Mesothelial cell of epicardium (in vitro differentiated cells): ENCODE data around the gene CAPRIN2. TPM values are rescaled to one million over a fixed set of nuclear protein-coding genes. Genes with fewer than 3 reads are reported as not detected.

Experiments used
- DNase-seq, 2 experiments: peaks; one replicate each; pipeline ENCODE4 v3.0.0; 2021; ENCODE audit warnings: low spot score in 2 of 2; ENCODE audit not compliant: unreplicated experiment in 2 of 2
- H3K27ac Mint-ChIP-seq: 2 replicates; pipeline ENCODE4 v1.8.0; 2021; ENCODE audit warnings: mixed read lengths
- H3K27me3 Mint-ChIP-seq: 2 replicates; pipeline ENCODE4 v1.8.0; 2021; ENCODE audit warnings: low read depth, mixed read lengths
- H3K36me3 Mint-ChIP-seq: 2 replicates; pipeline ENCODE4 v1.8.0; 2021; ENCODE audit warnings: mixed read lengths
- H3K4me1 Mint-ChIP-seq: 2 replicates; pipeline ENCODE4 v1.8.0; 2021; ENCODE audit warnings: mixed read lengths
- H3K4me3 Mint-ChIP-seq: 2 replicates; pipeline ENCODE4 v1.8.0; 2021; ENCODE audit warnings: mild to moderate bottlenecking, moderate library complexity, mixed read lengths
- H3K9me3 Mint-ChIP-seq: 2 replicates; pipeline ENCODE4 v1.8.0; 2021; ENCODE audit warnings: mixed read lengths
- total RNA-seq: library from RNA; stranded (reverse); gene quantifications from 3 replicates; pipeline ENCODE4 v1.2.1, GENCODE V29; 2021
- TF ChIP-seq, protein P1 (sequence below): fragments of 200-600 bp; sonication (generic); IDR thresholded peaks from one replicate; pipeline ENCODE4 v1.5.0; 2021; ENCODE audit warnings: antibody characterized with exemption; ENCODE audit not compliant: unreplicated experiment

The CAPRIN2 gene, protein sequence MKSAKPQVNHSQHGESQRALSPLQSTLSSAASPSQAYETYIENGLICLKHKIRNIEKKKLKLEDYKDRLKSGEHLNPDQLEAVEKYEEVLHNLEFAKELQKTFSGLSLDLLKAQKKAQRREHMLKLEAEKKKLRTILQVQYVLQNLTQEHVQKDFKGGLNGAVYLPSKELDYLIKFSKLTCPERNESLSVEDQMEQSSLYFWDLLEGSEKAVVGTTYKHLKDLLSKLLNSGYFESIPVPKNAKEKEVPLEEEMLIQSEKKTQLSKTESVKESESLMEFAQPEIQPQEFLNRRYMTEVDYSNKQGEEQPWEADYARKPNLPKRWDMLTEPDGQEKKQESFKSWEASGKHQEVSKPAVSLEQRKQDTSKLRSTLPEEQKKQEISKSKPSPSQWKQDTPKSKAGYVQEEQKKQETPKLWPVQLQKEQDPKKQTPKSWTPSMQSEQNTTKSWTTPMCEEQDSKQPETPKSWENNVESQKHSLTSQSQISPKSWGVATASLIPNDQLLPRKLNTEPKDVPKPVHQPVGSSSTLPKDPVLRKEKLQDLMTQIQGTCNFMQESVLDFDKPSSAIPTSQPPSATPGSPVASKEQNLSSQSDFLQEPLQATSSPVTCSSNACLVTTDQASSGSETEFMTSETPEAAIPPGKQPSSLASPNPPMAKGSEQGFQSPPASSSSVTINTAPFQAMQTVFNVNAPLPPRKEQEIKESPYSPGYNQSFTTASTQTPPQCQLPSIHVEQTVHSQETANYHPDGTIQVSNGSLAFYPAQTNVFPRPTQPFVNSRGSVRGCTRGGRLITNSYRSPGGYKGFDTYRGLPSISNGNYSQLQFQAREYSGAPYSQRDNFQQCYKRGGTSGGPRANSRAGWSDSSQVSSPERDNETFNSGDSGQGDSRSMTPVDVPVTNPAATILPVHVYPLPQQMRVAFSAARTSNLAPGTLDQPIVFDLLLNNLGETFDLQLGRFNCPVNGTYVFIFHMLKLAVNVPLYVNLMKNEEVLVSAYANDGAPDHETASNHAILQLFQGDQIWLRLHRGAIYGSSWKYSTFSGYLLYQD
- total RNA-seq: 40.5 to 41.8 TPM (median 41.4 TPM) in 3 replicates

DNA sequence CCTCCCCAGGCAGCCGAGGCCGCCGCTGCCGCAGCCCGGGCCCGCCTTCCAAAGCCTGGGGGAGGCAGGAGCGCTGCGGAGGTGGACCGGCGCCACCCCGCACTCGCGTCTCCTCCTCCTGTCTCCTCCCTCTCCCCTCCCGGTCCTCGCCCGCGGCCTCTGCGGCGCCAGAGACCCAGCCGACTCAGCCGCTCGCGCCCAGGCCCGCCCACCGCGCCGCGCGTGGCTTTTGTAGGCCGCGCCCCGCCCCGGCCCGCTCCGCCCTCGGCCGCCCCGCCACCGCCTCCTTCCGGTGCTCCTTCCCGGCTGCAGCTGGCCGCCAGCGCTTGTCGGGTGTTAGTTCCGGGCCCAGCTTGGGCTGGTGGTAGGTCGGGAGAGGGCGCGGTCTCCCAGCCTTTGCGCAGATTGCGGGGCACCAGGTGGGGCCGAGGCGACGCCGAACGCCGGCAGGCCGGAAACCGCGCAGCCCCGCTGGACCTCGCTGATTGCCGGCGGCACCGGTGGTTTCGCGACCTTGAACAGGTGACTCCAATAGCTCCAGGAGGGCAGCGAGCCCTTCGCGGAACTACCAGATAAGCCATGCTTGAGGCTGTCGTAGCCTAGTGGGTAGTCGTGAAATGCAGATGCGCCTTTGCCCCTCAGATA, at the start of gene CAPRIN2:
Gene CAPRIN2 (minus strand): TSS at position 202 of the 645 bp plus-strand sequence. CDS start 1,431 bp downstream, outside the sequence.
- Mint-ChIP-seq H3K36me3 (no peaks in the 10 kb centered on the region), H3K27me3 (no peaks in the 10 kb centered on the region), H3K4me1 (peaks cover 43% of the 10 kb centered on the region), H3K27ac (peak within 1 kb of the TSS; percentile 94), H3K9me3 (no peaks in the 10 kb centered on the region), H3K4me3 (peak within 1 kb of the TSS; percentile 93)
- DNase-seq: peak; percentile 84 to 93
- TF ChIP-seq, protein P1, sequence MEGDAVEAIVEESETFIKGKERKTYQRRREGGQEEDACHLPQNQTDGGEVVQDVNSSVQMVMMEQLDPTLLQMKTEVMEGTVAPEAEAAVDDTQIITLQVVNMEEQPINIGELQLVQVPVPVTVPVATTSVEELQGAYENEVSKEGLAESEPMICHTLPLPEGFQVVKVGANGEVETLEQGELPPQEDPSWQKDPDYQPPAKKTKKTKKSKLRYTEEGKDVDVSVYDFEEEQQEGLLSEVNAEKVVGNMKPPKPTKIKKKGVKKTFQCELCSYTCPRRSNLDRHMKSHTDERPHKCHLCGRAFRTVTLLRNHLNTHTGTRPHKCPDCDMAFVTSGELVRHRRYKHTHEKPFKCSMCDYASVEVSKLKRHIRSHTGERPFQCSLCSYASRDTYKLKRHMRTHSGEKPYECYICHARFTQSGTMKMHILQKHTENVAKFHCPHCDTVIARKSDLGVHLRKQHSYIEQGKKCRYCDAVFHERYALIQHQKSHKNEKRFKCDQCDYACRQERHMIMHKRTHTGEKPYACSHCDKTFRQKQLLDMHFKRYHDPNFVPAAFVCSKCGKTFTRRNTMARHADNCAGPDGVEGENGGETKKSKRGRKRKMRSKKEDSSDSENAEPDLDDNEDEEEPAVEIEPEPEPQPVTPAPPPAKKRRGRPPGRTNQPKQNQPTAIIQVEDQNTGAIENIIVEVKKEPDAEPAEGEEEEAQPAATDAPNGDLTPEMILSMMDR: no peak

GRCh38 chr12:30797689-30798088, 42.9 kb upstream of the CAPRIN2 start:
- H3K36me3 Mint-ChIP-seq: peaks cover 1% of the 10 kb centered on the region
- peak overlapping the region; percentile 58 for H3K4me3 Mint-ChIP-seq
- no peak for DNase-seq
- peaks cover 12% of the 10 kb centered on the region for H3K4me1 Mint-ChIP-seq
- H3K27me3 Mint-ChIP-seq: peaks cover 30% of the 10 kb centered on the region
- H3K27ac Mint-ChIP-seq: no peak overlapping the region
- H3K9me3 Mint-ChIP-seq: no peaks in the 10 kb centered on the region
- TF ChIP-seq, protein P1: no peak

DNA sequence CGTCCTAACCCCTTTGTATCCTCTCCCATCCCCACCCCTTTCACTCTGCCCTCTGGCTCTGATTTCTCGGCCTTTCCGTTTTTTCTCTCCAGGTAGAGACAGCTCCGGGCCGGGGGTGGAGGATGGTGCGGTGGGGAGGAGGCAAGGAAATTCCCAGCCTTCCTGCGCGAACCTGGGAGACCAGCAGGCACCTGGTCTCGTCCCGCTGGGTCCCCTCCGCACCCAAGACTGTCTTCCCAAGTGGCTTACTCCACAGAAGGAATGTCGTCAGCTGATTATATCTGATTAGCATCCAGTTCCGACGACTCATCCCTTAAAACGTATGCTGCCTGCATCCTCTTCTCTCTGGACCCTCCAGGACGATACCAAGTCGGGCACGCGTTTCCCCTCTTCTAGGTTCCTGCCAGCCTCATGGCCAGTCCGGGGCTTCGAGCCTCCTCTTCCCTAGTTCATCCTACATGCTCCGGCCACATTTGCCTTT, 42.2 kb upstream of the CAPRIN2 start:
- Mint-ChIP-seq H3K27ac (peak overlapping the region; percentile 47), H3K4me3 (peak overlapping the region; percentile 76), H3K36me3 (no peaks in the 10 kb centered on the region), H3K4me1 (peaks cover 12% of the 10 kb centered on the region), H3K9me3 (no peaks in the 10 kb centered on the region), H3K27me3 (peaks cover 30% of the 10 kb centered on the region)
- peak in 1 of 2 experiments; percentile 42 for DNase-seq
- TF ChIP-seq, protein P1: no peak

GRCh38 chr12:30796313-30796780, 41.6 kb upstream of the CAPRIN2 start:
- H3K36me3 Mint-ChIP-seq: no peaks in the 10 kb centered on the region
- H3K27me3 Mint-ChIP-seq: peaks cover 30% of the 10 kb centered on the region
- DNase-seq: peak; percentile 37 to 69
- TF ChIP-seq, protein P1: no peak
- peaks cover 12% of the 10 kb centered on the region for H3K4me1 Mint-ChIP-seq
- H3K27ac Mint-ChIP-seq: no peak overlapping the region
- no peaks in the 10 kb centered on the region for H3K9me3 Mint-ChIP-seq
- H3K4me3 Mint-ChIP-seq: peak overlapping the region; percentile 76
